ENCODE data around the gene CENPX.

CENPX gene

GRCh38 chr17:82022310-82022980, at the start of gene CENPX:
TSS of gene CENPX (minus strand) at chr17:82022878. CDS start at chr17:82022861, 17 bp downstream.
- in situ Hi-C loops (cut with MboI; ENCODE audit: low sequenced_read_pairs, unreplicated experiment), result loop anchor here (10.0 kb wide), 1 partner anchor 132 kb away; no protein-coding TSS in a partner anchor
- no peak for TF ChIP-seq CTCF (IDR thresholded peaks at IDR 0.05; ENCODE audit: borderline replicate concordance, control extremely low read depth, extremely low read depth, insufficient read depth, missing control alignments)
- DNase-seq (ENCODE audit: low spot score), result no peak

- in situ Hi-C loops (cut with MboI; ENCODE audit: low sequenced_read_pairs, unreplicated experiment), result no loop called here
- DNase-seq (ENCODE audit: low spot score), result no peak
- no peak for TF ChIP-seq CTCF (IDR thresholded peaks at IDR 0.05; ENCODE audit: borderline replicate concordance, control extremely low read depth, extremely low read depth, insufficient read depth, missing control alignments)
Observed at GRCh38 chr17:82070611-82071010, 47.9 kb upstream of the CENPX start.

GRCh38 chr17:82065638-82066303, 43.1 kb upstream of the CENPX start, which contains the start of gene DUS1L:
TSS of gene DUS1L (minus strand) at chr17:82065804. CDS start at chr17:82065059, 745 bp downstream.
- peak; percentile 95 for DNase-seq (ENCODE audit: low spot score)
- in situ Hi-C loops (cut with MboI; ENCODE audit: low sequenced_read_pairs, unreplicated experiment), result no loop called here
- TF ChIP-seq CTCF (IDR thresholded peaks at IDR 0.05; ENCODE audit: borderline replicate concordance, control extremely low read depth, extremely low read depth, insufficient read depth, missing control alignments), result no peak

GRCh38 chr17:82065193-82065637, 42.5 kb upstream of the CENPX start:
- no peak for DNase-seq (ENCODE audit: low spot score)
- in situ Hi-C loops (cut with MboI; ENCODE audit: low sequenced_read_pairs, unreplicated experiment), result no loop called here
- TF ChIP-seq CTCF (IDR thresholded peaks at IDR 0.05; ENCODE audit: borderline replicate concordance, control extremely low read depth, extremely low read depth, insufficient read depth, missing control alignments), result no peak

GRCh38 chr17:82064433-82065192, 41.9 kb upstream of the CENPX start:
- DNase-seq (ENCODE audit: low spot score), result no peak
- no peak for TF ChIP-seq CTCF (IDR thresholded peaks at IDR 0.05; ENCODE audit: borderline replicate concordance, control extremely low read depth, extremely low read depth, insufficient read depth, missing control alignments)
- in situ Hi-C loops (cut with MboI; ENCODE audit: low sequenced_read_pairs, unreplicated experiment), result no loop called here

Measured in GM13976 (cell line).